Smooth muscle cell (in vitro differentiated cells): ENCODE data around the gene CAMK2A. TPM values are rescaled to one million over a fixed set of nuclear protein-coding genes. Genes with fewer than 3 reads are reported as not detected.

Source experiments
- DNase-seq: peaks from one replicate; lab custom pipeline; 2025; ENCODE audit not compliant: unreplicated experiment; lab: John Stamatoyannopoulos, UW
- H2AFZ ChIP-seq: fragments of 200-600 bp; sonication (generic); 2 replicates; pipeline ENCODE4 v1.6.0; 2016; ENCODE audit warnings: antibody characterized with exemption, low read depth, mild to moderate bottlenecking
- H3F3A ChIP-seq: fragments of 200-600 bp; sonication (generic); 2 replicates; pipeline ENCODE4 v1.6.0; 2017; ENCODE audit warnings: antibody characterized with exemption, low read depth
- H3K27ac ChIP-seq: fragments of 200-600 bp; sonication (generic); 2 replicates; pipeline ENCODE4 v1.5.1; 2016; ENCODE audit warnings: low read depth, mild to moderate bottlenecking
- H3K27me3 ChIP-seq: fragments of 200-600 bp; sonication (generic); 2 replicates; pipeline ENCODE4 v1.6.1; 2016; ENCODE audit warnings: low read depth, mild to moderate bottlenecking
- H3K36me3 ChIP-seq: fragments of 200-600 bp; sonication (generic); 2 replicates; pipeline ENCODE4 v1.5.1; 2016; ENCODE audit warnings: low read depth
- H3K4me1 ChIP-seq: fragments of 200-600 bp; sonication (generic); 2 replicates; pipeline ENCODE4 v1.5.1; 2016; ENCODE audit warnings: low read depth
- H3K4me2 ChIP-seq: fragments of 200-600 bp; sonication (generic); 2 replicates; pipeline ENCODE4 v1.6.0; 2016; ENCODE audit warnings: mild to moderate bottlenecking
- H3K4me3 ChIP-seq: fragments of 200-600 bp; sonication (generic); 2 replicates; pipeline ENCODE4 v1.5.1; 2016; ENCODE audit warnings: mild to moderate bottlenecking
- H3K79me2 ChIP-seq: fragments of 200-600 bp; sonication (generic); 2 replicates; pipeline ENCODE4 v1.6.0; 2016; ENCODE audit warnings: low read depth, mild to moderate bottlenecking
- H3K9ac ChIP-seq: fragments of 200-600 bp; sonication (generic); 2 replicates; pipeline ENCODE4 v1.6.0; 2016; ENCODE audit warnings: low read depth
- H3K9me3 ChIP-seq: fragments of 200-600 bp; sonication (generic); replicated peaks from 2 replicates; pipeline ENCODE4 v1.5.1; 2016; ENCODE audit warnings: low read depth
- H4K20me1 ChIP-seq: fragments of 200-600 bp; sonication (generic); 2 replicates; pipeline ENCODE4 v1.6.0; 2016; ENCODE audit warnings: low read depth
- WGBS: methylation state at CpG from one replicate; pipeline ENCODE4 v1.1.7; 2016; ENCODE audit warnings: low lambda C conversion rate; 5-methylcytosine and 5-hydroxymethylcytosine counted together
- polyA plus RNA-seq: library from polyadenylated mRNA; unstranded; fragments of >200 nt; fragmentation: Nextera tagmentation; extraction: Ambion mirVana; gene quantifications from 2 replicates; pipeline ENCODE4 v1.2.1, GENCODE V29; 2016
- total RNA-seq: library from RNA; depleted of rRNA; stranded (reverse); fragments of >200 nt; gene quantifications from 2 replicates; pipeline ENCODE4 v1.2.3, GENCODE V29; 2014
- TF ChIP-seq, protein P1 (sequence below): fragments of 200-600 bp; sonication (generic); IDR thresholded peaks from 2 replicates; pipeline ENCODE4 v1.5.1; 2017; ENCODE audit warnings: borderline replicate concordance, mild to moderate bottlenecking, antibody characterized with exemption; ENCODE audit not compliant: insufficient read depth, poor library complexity, severe bottlenecking

Gene CAMK2A
- total and polyA plus RNA-seq, 2 experiments from 2014 or later, result 0.83 to 1.6 TPM

DNA sequence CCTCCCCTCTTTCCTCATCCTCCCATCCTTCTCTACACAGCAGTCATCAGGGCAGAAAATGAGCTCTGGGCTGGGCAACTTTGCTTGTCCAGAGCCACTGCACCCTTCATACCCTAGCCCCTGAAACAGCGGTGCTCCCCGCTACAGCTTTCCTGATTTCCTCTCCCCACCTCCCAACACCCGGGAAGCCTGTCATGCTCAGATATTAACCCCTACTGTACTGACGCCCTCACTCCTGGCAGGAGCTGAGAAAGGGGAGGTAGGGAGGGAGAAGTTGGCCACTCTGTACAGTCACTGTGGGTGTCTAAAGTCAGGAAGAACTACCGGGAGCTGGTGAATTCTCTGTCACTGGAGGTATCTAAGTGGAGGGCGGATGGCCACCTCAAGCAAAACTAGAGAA lies 782 bp downstream of the CAMK2A start:
- Histone ChIP-seq H4K20me1 (no peaks in the 10 kb centered on the region), H3K9me3 (no peaks in the 10 kb centered on the region), H3K36me3 (no peaks in the 10 kb centered on the region), H3K27ac (no peak overlapping the region), H3F3A (peaks cover 3% of the 10 kb centered on the region), H3K79me2 (no peaks in the 10 kb centered on the region), H3K27me3 (no peaks in the 10 kb centered on the region), H3K4me2 (no peak overlapping the region), H3K4me3 (no peak overlapping the region), H3K9ac (no peak overlapping the region), H3K4me1 (peaks cover 20% of the 10 kb centered on the region), H2AFZ (no peak overlapping the region)
- no peak for DNase-seq
- 65% methylated on average over 6 of the region's 6 CpGs for WGBS
- TF ChIP-seq, protein P1, sequence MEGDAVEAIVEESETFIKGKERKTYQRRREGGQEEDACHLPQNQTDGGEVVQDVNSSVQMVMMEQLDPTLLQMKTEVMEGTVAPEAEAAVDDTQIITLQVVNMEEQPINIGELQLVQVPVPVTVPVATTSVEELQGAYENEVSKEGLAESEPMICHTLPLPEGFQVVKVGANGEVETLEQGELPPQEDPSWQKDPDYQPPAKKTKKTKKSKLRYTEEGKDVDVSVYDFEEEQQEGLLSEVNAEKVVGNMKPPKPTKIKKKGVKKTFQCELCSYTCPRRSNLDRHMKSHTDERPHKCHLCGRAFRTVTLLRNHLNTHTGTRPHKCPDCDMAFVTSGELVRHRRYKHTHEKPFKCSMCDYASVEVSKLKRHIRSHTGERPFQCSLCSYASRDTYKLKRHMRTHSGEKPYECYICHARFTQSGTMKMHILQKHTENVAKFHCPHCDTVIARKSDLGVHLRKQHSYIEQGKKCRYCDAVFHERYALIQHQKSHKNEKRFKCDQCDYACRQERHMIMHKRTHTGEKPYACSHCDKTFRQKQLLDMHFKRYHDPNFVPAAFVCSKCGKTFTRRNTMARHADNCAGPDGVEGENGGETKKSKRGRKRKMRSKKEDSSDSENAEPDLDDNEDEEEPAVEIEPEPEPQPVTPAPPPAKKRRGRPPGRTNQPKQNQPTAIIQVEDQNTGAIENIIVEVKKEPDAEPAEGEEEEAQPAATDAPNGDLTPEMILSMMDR, result no peak

DNA sequence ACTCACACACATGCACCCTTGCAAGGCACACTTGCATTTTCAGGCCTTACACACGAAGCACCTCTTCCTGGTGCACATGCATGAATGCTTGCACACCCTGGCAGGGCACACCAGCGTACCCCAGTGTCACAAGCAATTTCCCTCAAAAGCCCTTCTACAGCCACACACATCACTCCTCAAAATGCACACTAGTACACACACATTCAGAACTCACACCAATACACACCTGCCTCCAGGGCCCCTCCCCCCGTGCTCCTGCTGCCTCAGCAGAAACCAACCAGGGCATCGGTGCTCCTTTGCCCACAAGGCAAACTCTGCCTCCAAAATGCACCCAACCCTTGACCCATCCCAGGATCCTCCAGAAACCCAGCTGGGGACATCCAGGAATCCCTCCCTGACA lies 1.2 kb downstream of the CAMK2A start:
- Histone ChIP-seq H2AFZ (no peak overlapping the region), H3K9ac (no peak overlapping the region), H3K4me2 (no peak overlapping the region), H3K36me3 (no peaks in the 10 kb centered on the region), H3K4me1 (peaks cover 18% of the 10 kb centered on the region), H3K79me2 (no peaks in the 10 kb centered on the region), H3K4me3 (no peak overlapping the region), H3K27me3 (no peaks in the 10 kb centered on the region), H4K20me1 (no peaks in the 10 kb centered on the region), H3F3A (peaks cover 3% of the 10 kb centered on the region), H3K9me3 (no peaks in the 10 kb centered on the region), H3K27ac (no peak overlapping the region)
- TF ChIP-seq, protein P1, result no peak
- no peak for DNase-seq
- WGBS, result 92% methylated on average over 4 of the region's 4 CpGs

DNA sequence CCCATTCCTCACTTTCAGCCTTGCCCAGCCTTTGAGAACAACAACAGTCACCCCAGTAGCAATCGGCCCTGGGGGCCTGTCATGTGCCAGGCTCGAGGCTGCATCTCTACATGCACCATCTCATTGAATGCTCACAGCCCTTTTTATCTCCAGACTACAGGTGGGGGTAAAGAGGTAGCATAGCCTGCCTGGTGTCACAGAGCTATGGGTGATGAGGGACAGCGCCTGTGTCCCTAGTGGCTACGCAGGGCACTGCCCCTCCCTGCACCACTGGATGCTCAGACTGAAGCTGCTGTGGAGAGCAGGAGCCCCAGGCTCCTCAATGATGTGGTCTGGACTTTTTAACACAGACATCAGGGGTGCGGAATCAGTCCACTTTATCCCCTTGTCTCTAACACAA lies 2.8 kb downstream of the CAMK2A start:
- Histone ChIP-seq H3K9ac (no peak overlapping the region), H3K4me1 (peaks cover 3% of the 10 kb centered on the region), H3K9me3 (no peaks in the 10 kb centered on the region), H3F3A (no peaks in the 10 kb centered on the region), H2AFZ (no peak overlapping the region), H3K27me3 (no peaks in the 10 kb centered on the region), H3K27ac (no peak overlapping the region), H4K20me1 (no peaks in the 10 kb centered on the region), H3K4me3 (no peak overlapping the region), H3K4me2 (no peak overlapping the region), H3K36me3 (no peaks in the 10 kb centered on the region), H3K79me2 (no peaks in the 10 kb centered on the region)
- WGBS, result 53% methylated on average over 5 of the region's 5 CpGs
- TF ChIP-seq, protein P1, result peak; percentile 47
- no peak for DNase-seq

DNA sequence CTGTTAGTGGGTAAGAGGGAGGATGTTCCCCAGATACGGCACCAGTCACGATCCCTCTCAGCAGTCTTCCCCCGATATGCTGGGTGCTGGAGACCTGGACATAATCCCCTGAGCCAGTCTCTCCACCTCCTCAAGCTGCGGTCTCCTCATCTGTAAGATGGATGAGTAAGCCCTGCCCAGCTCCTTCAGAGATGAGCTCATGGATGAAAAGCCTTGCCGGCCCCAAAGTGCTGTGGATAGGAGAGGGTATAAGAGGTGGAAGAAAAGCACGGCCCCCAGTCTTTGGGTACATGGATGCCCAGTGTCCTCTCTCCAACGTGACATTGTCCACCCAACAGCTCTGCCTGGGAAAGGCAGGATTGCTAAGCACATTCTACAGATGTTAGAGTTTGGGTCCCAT lies 4.5 kb downstream of the CAMK2A start:
- Histone ChIP-seq H3K27ac (peak overlapping the region; percentile 47), H3K36me3 (no peaks in the 10 kb centered on the region), H3F3A (no peaks in the 10 kb centered on the region), H3K4me1 (no peaks in the 10 kb centered on the region), H4K20me1 (no peaks in the 10 kb centered on the region), H3K27me3 (no peaks in the 10 kb centered on the region), H3K9me3 (no peaks in the 10 kb centered on the region), H3K4me3 (no peak overlapping the region), H3K4me2 (no peak overlapping the region), H2AFZ (no peak overlapping the region), H3K9ac (no peak overlapping the region), H3K79me2 (no peaks in the 10 kb centered on the region)
- TF ChIP-seq, protein P1, result no peak
- DNase-seq, result no peak
- 37% methylated on average over 7 of the region's 7 CpGs for WGBS
